H9 (cell line): Measurements from ENCODE around the gene BTRC. TPM values are rescaled to one million over a fixed set of nuclear protein-coding genes. Genes with fewer than 3 reads are reported as not detected.

Experiments
- DNase-seq: peaks from one replicate; pipeline ENCODE4 v3.0.0-alpha.2; 2017
- H2AFZ ChIP-seq: one replicate; pipeline ENCODE4 v1.6.1; 2013; ENCODE audit warnings: mild to moderate bottlenecking, low read length, control low read depth, moderate library complexity
- H2AK5ac ChIP-seq: 2 replicates; pipeline ENCODE4 v1.6.1; 2013; ENCODE audit warnings: low read length, control low read depth, mixed read lengths; ENCODE audit not compliant: insufficient read length
- H2BK120ac ChIP-seq: one replicate; pipeline ENCODE4 v1.6.1; 2013; ENCODE audit warnings: low read depth, mild to moderate bottlenecking, low read length, control low read depth, inconsistent platforms; ENCODE audit not compliant: poor library complexity, severe bottlenecking
- H2BK12ac ChIP-seq: 2 replicates; pipeline ENCODE4 v1.6.1; 2013; ENCODE audit warnings: low read length, control low read depth, mixed read lengths, low read depth; ENCODE audit not compliant: insufficient read length
- H2BK15ac ChIP-seq: 2 replicates; pipeline ENCODE4 v1.6.1; 2013; ENCODE audit warnings: low read depth, low read length, control low read depth
- H2BK20ac ChIP-seq: one replicate; pipeline ENCODE4 v1.6.1; 2013; ENCODE audit warnings: low read depth, mild to moderate bottlenecking, low read length, control low read depth, inconsistent platforms; ENCODE audit not compliant: poor library complexity, severe bottlenecking
- H2BK5ac ChIP-seq: 2 replicates; pipeline ENCODE4 v1.6.1; 2013; ENCODE audit warnings: low read length, control low read depth, mixed read lengths; ENCODE audit not compliant: insufficient read length
- H3K14ac ChIP-seq: 2 replicates; pipeline ENCODE4 v1.6.1; 2013; ENCODE audit warnings: low read length, control low read depth; ENCODE audit not compliant: insufficient read depth
- H3K18ac ChIP-seq: 2 replicates; pipeline ENCODE4 v1.6.1; 2013; ENCODE audit warnings: low read depth, mild to moderate bottlenecking, mixed read lengths, low read length, control low read depth; ENCODE audit not compliant: insufficient read length
- H3K23ac ChIP-seq: 2 replicates; pipeline ENCODE4 v1.6.1; 2013; ENCODE audit warnings: low read length, control low read depth, mixed read lengths, low read depth; ENCODE audit not compliant: insufficient read length
- H3K23me2 ChIP-seq: 2 replicates; pipeline ENCODE4 v1.6.1; 2013; ENCODE audit warnings: low read depth, mild to moderate bottlenecking, mixed read lengths, low read length, control low read depth; ENCODE audit not compliant: insufficient read length, poor library complexity, severe bottlenecking
- H3K27ac ChIP-seq: 2 replicates; pipeline ENCODE4 v1.5.1; 2013; ENCODE audit warnings: low read length, control low read depth, mixed read lengths, low read depth; ENCODE audit not compliant: insufficient read length
- H3K27me3 ChIP-seq: 2 replicates; pipeline ENCODE4 v1.6.1; 2013; ENCODE audit warnings: low read length, control low read depth, inconsistent platforms; ENCODE audit not compliant: insufficient read depth
- H3K4ac ChIP-seq: 2 replicates; pipeline ENCODE4 v1.6.1; 2013; ENCODE audit warnings: low read depth, mild to moderate bottlenecking, control low read depth, inconsistent platforms, low read length, moderate library complexity
- H3K4me1 ChIP-seq: 2 replicates; pipeline ENCODE4 v1.6.1; 2013; ENCODE audit warnings: low read length, control low read depth, inconsistent platforms; ENCODE audit not compliant: insufficient read depth
- H3K4me2 ChIP-seq: 2 replicates; pipeline ENCODE4 v1.6.1; 2013; ENCODE audit warnings: low read length, control low read depth, mixed read lengths; ENCODE audit not compliant: insufficient read length, insufficient read depth
- H3K56ac ChIP-seq: 2 replicates; pipeline ENCODE4 v1.6.1; 2013; ENCODE audit warnings: low read depth, mild to moderate bottlenecking, mixed read lengths, low read length, control low read depth; ENCODE audit not compliant: insufficient read length
- H3K79me1 ChIP-seq: 2 replicates; pipeline ENCODE4 v1.6.1; 2013; ENCODE audit warnings: low read depth, mild to moderate bottlenecking, moderate library complexity, low read length, control low read depth, inconsistent platforms; ENCODE audit not compliant: insufficient read depth, poor library complexity, severe bottlenecking
- H3K79me2 ChIP-seq: 2 replicates; pipeline ENCODE4 v1.6.1; 2013; ENCODE audit warnings: low read length, control low read depth, inconsistent platforms; ENCODE audit not compliant: insufficient read depth
- H3K9ac ChIP-seq: 2 replicates; pipeline ENCODE4 v1.6.1; 2013; ENCODE audit warnings: low read length, control low read depth, mixed read lengths; ENCODE audit not compliant: insufficient read length; ENCODE audit errors: extremely low read depth
- H3K9me3 ChIP-seq: one replicate; pipeline ENCODE4 v1.6.1; 2013; ENCODE audit warnings: low read depth, low read length, inconsistent platforms; ENCODE audit not compliant: control insufficient read depth
- H3T11ph ChIP-seq: one replicate; pipeline ENCODE4 v1.6.1; 2013; ENCODE audit warnings: mild to moderate bottlenecking, low read length, control low read depth, inconsistent platforms
- H4K20me1 ChIP-seq: one replicate; pipeline ENCODE4 v1.6.1; 2013; ENCODE audit not compliant: control insufficient read depth, insufficient read length, insufficient read depth
- H4K5ac ChIP-seq: 2 replicates; pipeline ENCODE4 v1.6.1; 2013; ENCODE audit warnings: low read depth, mild to moderate bottlenecking, mixed read lengths, low read length, control low read depth; ENCODE audit not compliant: insufficient read length
- H4K8ac ChIP-seq: replicated peaks from 2 replicates; pipeline ENCODE4 v1.6.1; 2013; ENCODE audit warnings: low read length, control low read depth, mixed read lengths, low read depth; ENCODE audit not compliant: insufficient read length
- H4K91ac ChIP-seq: 2 replicates; pipeline ENCODE4 v1.6.1; 2013; ENCODE audit warnings: low read depth, mild to moderate bottlenecking, moderate library complexity, mixed read lengths, low read length, control low read depth; ENCODE audit not compliant: insufficient read length
- H3K27ac Mint-ChIP-seq, 3 experiments: 2 replicates in 2 of 3; 3 replicates in 1 of 3; pipeline ENCODE4 v1.8.0; 2020 to 2021; ENCODE audit warnings: mixed read lengths in 3 of 3, mild to moderate bottlenecking in 1 of 3, moderate library complexity in 1 of 3
- H3K27me3 Mint-ChIP-seq: 2 replicates; pipeline ENCODE4 v1.8.0; 2021; ENCODE audit warnings: low read depth, mild to moderate bottlenecking, moderate library complexity, mixed read lengths
- H3K36me3 Mint-ChIP-seq, 3 experiments: 2 replicates in 2 of 3; 3 replicates in 1 of 3; pipeline ENCODE4 v1.8.0; 2020 to 2021; ENCODE audit warnings: low read depth in 3 of 3, mixed read lengths in 3 of 3; ENCODE audit not compliant: insufficient read depth in 1 of 3
- H3K4me1 Mint-ChIP-seq, 2 experiments: 2 replicates each; pipeline ENCODE4 v1.8.0; 2020; ENCODE audit warnings: mixed read lengths in 2 of 2
- H3K4me3 Mint-ChIP-seq, 2 experiments: 2 replicates in 1 of 2; 3 replicates in 1 of 2; pipeline ENCODE4 v1.8.0; 2020 to 2021; ENCODE audit warnings: mild to moderate bottlenecking in 2 of 2, mixed read lengths in 2 of 2, moderate library complexity in 1 of 2
- H3K9me3 Mint-ChIP-seq, 2 experiments: 2 replicates in 1 of 2; 3 replicates in 1 of 2; pipeline ENCODE4 v1.8.0; 2020; ENCODE audit warnings: mild to moderate bottlenecking in 2 of 2, mixed read lengths in 2 of 2, moderate library complexity in 1 of 2
- WGBS: extraction: QIAGEN DNeasy Blood & Tissue Kit; methylation state at CpG from one replicate; pipeline ENCODE4 v1.1.7; 2013; ENCODE audit warnings: missing lambda C conversion rate, low lambda C conversion rate, mixed read lengths; ENCODE audit not compliant: insufficient read length; ENCODE audit errors: extremely low coverage; 5-methylcytosine and 5-hydroxymethylcytosine counted together
- total RNA-seq: library from RNA; stranded (reverse); gene quantifications from 2 replicates; pipeline ENCODE4 v1.2.1, GENCODE V29; 2021
- TF ChIP-seq, protein P1 (sequence below): fragments of 200-600 bp; sonication (generic); conservative IDR thresholded peaks from 3 replicates; pipeline ENCODE4 v1.8.0; 2021; ENCODE audit warnings: antibody characterized with exemption, mild to moderate bottlenecking

BTRC gene
- total RNA-seq, 1 experiment from 2014 or later = 24.2 TPM

DNA sequence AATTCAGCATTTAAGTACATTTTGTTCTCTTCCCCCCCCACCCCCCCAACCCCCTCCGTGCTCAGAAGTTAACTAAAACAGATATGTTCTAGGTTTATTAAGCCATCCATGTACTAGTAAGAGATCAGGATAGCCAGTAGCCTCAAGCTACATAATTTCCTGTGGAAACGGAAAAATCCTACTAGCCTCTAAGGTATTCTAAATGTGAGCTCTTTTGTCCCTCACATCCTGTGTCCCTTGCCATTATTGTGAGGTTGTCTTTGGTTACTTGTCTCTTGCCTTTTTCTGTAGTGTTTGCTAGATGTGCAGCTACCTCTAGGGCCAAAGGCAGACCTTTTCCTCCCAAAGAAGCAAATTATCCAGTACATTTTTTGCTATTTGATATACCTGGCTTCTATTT lies 92.1 kb downstream of the BTRC start:
- Histone ChIP-seq H3K79me1 (no peaks in the 10 kb centered on the region), H4K8ac (no peak overlapping the region), H2BK5ac (no peak overlapping the region), H3K14ac (no peak overlapping the region), H3K79me2 (no peaks in the 10 kb centered on the region), H2AFZ (no peak overlapping the region), H4K91ac (no peak overlapping the region), H2BK15ac (no peak overlapping the region), H3K23ac (no peak overlapping the region), H3K27me3 (no peaks in the 10 kb centered on the region), H2BK120ac (no peak overlapping the region), H3K9ac (no peak overlapping the region), H2BK20ac (no peak overlapping the region), H3K9me3 (no peaks in the 10 kb centered on the region), H3K23me2 (no peaks in the 10 kb centered on the region), H3T11ph (no peak overlapping the region), H3K27ac (no peak overlapping the region), H4K5ac (no peak overlapping the region), H3K4ac (no peak overlapping the region), H4K20me1 (no peaks in the 10 kb centered on the region), H2BK12ac (no peak overlapping the region), H2AK5ac (no peak overlapping the region), H3K56ac (no peak overlapping the region), H3K4me1 (peaks cover 2% of the 10 kb centered on the region; the same call in 1 of the 2 replicates), H3K18ac (no peak overlapping the region), H3K4me2 (no peak overlapping the region)
- no CpG with 5 or more reads among the region's 2 CpGs for WGBS
- Mint-ChIP-seq H3K27ac (no peak overlapping the region), H3K27me3 (no peaks in the 10 kb centered on the region), H3K4me3 (no peak overlapping the region), H3K9me3 (no peaks in the 10 kb centered on the region), H3K36me3 (no peaks in the 10 kb centered on the region), H3K4me1 (peaks cover 6 to 9% of the 10 kb centered on the region in 2 experiments)
- DNase-seq = no peak
- TF ChIP-seq, protein P1, sequence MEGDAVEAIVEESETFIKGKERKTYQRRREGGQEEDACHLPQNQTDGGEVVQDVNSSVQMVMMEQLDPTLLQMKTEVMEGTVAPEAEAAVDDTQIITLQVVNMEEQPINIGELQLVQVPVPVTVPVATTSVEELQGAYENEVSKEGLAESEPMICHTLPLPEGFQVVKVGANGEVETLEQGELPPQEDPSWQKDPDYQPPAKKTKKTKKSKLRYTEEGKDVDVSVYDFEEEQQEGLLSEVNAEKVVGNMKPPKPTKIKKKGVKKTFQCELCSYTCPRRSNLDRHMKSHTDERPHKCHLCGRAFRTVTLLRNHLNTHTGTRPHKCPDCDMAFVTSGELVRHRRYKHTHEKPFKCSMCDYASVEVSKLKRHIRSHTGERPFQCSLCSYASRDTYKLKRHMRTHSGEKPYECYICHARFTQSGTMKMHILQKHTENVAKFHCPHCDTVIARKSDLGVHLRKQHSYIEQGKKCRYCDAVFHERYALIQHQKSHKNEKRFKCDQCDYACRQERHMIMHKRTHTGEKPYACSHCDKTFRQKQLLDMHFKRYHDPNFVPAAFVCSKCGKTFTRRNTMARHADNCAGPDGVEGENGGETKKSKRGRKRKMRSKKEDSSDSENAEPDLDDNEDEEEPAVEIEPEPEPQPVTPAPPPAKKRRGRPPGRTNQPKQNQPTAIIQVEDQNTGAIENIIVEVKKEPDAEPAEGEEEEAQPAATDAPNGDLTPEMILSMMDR = no peak
